DMS 273 treated with DMSO at 0.1 percent for 48 hours (cell line): ENCODE measurements around the gene MED9.
A peak's percentile ranks its signal among the peaks of the same experiment; 100 is the strongest.

Source experiments
- DNase-seq: peaks from one replicate; lab custom pipeline; 2025; lab: John Stamatoyannopoulos, UW

Gene MED9

GRCh38 chr17:17505151-17505550 is 28.4 kb downstream of the MED9 start:
- no peak for DNase-seq

- DNase-seq, result no peak
Measured at GRCh38 chr17:17505610-17506171, 28.9 kb downstream of the MED9 start.

- DNase-seq, result no peak
Measured at GRCh38 chr17:17506181-17506741, 29.5 kb downstream of the MED9 start.

DNA sequence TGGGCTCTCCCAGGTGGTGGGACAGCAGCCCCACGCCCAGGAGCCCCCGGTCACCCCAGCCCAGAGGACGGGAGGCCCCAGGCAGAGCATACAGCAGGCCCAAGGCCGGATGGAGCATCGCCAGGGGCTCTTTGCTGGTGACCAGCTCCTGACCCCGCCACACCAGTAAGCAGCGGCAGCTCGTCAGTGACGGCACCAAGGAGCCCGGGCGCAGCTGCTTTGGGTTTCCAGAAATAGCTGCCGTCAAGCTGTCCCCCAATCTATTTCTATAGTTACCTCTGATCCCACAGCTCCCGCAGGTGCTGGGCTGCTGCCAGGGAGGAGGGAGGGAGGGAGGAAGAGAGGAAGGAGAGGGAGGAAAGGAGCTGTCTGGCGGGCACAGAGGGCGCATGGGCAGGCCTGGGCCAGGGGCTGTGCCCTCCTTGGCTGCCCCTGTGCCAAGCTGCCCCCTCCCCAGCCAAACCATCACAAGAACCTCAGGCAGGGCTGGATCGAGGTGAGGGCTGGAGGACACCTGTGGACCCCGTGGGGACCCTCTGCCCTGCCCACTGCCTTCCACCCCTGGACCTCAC is 30.2 kb downstream of the MED9 start:
- peak; percentile 58 for DNase-seq

- peak; percentile 27 for DNase-seq
Measured at GRCh38 chr17:17507465-17508011, 30.7 kb downstream of the MED9 start.

GRCh38 chr17:17508019-17508535 is 31.3 kb downstream of the MED9 start:
- DNase-seq, result no peak

DNA sequence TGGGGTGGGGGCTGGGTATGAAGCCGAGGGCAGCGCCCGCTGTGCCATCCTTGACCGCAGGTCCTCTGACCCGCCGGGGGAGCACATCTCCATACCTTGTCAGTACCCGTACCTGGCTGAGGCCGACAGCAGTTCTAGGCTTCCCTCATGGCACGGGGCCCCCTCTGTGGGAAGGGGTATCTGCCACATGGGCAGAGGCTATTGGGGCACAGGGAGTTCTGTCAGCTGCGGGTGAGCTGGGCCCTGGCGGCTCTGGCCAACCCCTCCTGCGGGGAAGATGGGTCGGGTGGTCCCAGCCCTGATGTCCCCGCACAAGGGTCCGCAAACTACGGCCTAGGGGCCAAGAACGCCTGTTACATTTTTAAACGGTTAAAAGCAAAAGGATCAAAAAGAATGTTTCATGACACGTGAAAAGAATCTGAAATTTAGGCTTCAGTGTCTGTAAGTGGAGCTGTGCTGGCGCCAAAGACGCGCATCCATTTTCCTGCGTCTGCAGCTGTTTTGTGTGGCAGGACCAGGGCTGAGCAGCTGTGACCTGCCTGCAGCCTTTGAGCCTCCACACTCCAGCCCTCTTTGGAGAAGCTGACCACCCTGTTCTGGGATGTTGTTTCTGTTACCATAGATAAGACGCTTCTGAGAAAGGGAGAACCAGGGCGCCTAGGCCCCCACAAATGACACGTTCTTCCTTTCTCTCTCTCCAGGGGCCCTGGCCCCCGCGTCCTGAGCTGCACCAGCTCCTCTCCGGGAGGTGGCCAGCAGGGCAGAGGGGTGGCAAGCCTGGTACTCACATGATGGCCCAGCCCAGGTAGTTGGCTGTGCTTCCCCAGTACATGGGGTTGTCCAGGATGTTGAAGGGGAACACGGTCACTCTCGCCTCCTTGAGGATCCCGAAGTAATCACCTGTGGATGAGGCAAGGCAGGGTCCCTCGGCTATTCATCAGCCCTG is 32.1 kb downstream of the MED9 start:
- DNase-seq, result no peak

DNA sequence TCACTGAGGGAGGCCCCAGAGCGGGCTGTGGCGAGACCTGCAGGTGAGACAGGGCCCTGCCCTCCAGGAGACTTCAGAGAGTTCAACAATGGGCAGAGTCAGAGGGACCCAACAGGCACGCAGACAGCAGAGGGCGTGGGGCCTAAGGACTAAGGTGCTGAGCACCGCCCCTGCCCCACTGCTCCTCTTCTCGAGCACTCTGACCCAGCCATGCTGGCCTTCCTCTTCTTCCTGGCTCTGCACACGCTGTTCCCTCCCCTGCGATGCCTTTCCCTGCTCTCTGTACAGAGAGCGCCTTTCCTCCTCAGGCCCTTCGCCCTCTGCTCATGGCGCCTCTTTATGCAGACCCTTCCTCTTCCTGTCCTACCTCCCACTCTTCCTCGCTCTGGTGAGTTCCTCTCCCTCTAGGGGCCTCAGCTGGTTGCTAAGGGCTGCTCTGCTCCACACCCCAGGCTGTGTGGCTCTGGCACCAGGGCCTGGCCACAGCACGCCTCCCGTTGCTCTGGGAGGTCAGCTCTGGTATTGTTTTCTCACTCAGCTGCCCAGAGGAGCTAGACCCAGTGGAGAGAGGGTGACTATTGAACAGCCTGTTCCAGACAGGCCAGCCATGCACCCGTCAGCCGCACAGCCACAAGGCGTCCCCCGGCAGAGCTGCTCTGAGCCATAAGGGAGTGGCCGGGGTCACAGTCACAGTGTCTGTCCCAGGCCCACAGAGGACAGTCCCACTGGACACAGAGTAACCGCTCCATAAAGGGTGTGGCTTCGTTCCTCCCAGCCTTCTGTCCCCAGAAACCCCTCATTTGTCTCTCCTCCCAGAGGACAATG is 33.0 kb downstream of the MED9 start:
- DNase-seq, result no peak

GRCh38 chr17:17510456-17511292 is 33.9 kb downstream of the MED9 start:
- no peak for DNase-seq

GRCh38 chr17:17511293-17511741 is 34.5 kb downstream of the MED9 start:
- DNase-seq, result no peak

DNA sequence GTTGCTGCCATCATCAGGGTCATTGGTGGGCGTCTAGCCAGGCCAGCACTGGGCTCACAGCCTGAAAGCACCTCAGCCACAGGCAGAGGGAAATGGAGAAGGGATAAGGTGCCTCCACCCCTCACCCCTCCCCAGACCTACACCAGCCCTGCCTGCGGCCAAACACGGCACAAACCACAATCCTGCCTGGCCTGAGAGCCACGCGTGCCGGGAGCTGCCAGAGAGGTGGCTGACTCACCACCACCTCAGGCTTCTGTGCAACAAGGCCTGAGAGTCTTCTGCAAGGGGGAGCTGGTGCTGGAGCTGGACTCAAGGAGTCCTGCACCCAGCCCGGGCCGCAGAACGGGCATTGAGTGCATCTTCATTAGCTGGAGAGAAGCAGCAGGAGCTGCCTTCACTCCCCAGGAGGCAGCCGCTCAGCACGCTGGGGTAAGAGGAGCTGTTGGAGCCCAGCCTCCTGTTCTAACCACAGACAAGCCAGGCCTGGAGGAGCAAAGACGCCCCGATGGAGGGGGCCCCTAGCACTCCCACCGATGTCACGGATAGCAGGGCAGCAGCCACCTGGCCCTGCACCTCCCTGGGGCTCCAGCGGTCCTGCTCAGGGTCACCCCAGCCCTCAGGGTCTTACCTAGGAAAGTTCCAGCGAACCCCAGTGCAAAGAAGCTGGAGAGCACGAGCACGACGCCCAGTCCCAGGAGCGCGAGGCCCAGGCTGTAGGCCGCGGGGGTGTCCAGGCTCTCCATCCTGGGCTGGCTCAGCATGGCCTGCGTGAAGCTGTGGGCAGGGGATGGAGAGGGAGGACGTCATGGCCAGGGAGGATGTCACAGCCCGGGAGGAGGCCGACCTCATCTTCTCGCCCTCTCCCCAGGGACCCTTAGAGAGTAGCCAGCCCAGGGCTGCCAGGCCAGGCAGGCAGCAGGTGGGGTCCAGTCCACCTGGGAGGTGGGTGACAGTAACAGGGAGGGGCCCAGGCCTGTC is 35.4 kb downstream of the MED9 start:
- DNase-seq, result no peak

DNA sequence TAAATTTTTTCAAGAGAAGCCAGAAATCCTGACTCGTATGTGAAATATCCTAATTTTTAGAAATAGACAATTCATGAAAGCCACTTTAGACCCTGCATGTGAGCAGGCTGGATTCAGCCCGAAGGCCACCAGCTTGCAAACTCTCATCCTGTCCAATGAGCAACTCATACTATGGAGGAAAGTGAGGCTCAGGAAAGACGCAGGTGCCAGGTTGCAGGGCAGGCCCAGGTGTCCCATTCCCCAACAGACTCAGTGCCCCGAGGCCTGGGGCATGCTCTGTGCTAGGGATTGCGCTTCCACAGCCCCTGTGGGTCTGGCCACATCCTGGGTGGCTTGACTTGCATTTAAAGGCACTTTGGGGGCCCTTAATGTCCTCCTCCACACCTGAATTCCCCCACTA is 36.1 kb downstream of the MED9 start:
- DNase-seq, result no peak

DNA sequence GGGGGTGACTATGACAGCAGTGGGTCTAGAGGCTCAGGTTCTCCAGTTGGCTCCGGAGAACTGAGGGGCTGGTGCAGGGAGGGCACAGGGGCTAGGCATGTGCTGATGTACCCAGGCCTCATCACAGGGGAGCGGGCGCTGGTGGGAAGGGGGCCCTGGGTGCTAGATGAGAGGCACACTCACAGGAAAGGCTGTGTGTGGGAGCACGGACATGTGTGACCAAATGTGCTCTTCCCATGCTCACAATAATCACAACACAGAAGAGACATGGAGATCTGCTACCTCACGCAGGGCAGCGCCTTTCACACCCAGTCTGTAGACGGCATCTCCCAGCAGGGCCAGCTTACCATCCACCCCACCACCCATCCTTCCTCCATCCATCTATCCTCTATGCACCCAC is 36.8 kb downstream of the MED9 start:
- no peak for DNase-seq

DNA sequence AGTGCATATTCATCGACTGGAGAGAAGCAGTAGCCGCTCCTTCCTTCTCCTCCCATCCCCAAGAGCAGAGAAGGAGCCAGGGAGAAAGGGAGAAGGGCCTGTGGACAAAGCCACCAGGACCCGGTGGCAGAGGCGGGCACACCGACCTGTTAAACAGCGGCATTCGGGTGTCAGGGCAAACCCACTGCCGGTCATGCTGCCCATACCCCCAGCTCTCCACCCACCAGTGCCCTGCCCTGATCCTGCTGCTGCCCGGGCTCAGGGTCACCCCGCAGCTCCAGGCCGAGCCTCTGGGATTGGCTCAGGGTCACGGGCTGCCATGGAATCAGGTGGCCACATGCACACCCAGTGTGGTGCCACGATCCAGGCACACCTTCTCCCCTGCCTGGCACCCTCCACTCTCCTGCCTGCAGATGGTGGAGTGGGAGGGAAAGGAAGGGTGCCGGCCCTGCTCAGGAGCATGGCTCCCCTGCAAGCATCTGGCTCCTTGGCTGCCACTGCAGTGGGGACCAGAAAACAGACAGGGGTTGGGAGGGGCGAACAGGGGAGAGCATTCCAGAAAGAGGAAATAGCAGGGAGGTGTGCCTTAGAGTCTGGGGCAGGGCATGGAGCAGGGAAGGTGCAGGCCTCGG is 37.7 kb downstream of the MED9 start:
- DNase-seq, result no peak

- no peak for DNase-seq
Measured at GRCh38 chr17:17514993-17515933, 38.5 kb downstream of the MED9 start.

- DNase-seq, result peak; percentile 28
Measured at GRCh38 chr17:17515934-17516930, 39.4 kb downstream of the MED9 start.
